ENCODE results near the gene MAP2K5.

MAP2K5 gene

GRCh38 chr15:67790610-67791319 lies 248.3 kb downstream of the MAP2K5 start:
- no peak overlapping the region for H3K27ac ChIP-seq
- H3K4me3 ChIP-seq, result no peak overlapping the region

- no peak overlapping the region for H3K27ac ChIP-seq
- no peak overlapping the region for H3K4me3 ChIP-seq
Measured at GRCh38 chr15:67792250-67792942, 249.9 kb downstream of the MAP2K5 start.

GRCh38 chr15:67794832-67795574 lies 252.5 kb downstream of the MAP2K5 start:
- H3K4me3 ChIP-seq, result no peak overlapping the region
- H3K27ac ChIP-seq, result no peak overlapping the region

- no peak overlapping the region for H3K4me3 ChIP-seq
- no peak overlapping the region for H3K27ac ChIP-seq
Measured at GRCh38 chr15:67796196-67797127, 254.0 kb downstream of the MAP2K5 start.

GRCh38 chr15:67799801-67800205 lies 257.3 kb downstream of the MAP2K5 start:
- Histone ChIP-seq H3K27ac (no peak overlapping the region), H3K4me3 (no peak overlapping the region)

GRCh38 chr15:67801142-67801541 lies 258.6 kb downstream of the MAP2K5 start:
- H3K4me3 ChIP-seq, result no peak overlapping the region
- H3K27ac ChIP-seq, result no peak overlapping the region

- Histone ChIP-seq H3K27ac (no peak overlapping the region), H3K4me3 (no peak overlapping the region)
Measured at GRCh38 chr15:67801926-67802914, 259.7 kb downstream of the MAP2K5 start.

GRCh38 chr15:67803299-67803698 lies 260.8 kb downstream of the MAP2K5 start:
- H3K4me3 ChIP-seq, result no peak overlapping the region
- H3K27ac ChIP-seq, result no peak overlapping the region

GRCh38 chr15:67803996-67804843 lies 261.7 kb downstream of the MAP2K5 start:
- Histone ChIP-seq H3K27ac (no peak overlapping the region), H3K4me3 (no peak overlapping the region)

GRCh38 chr15:67805008-67805665 lies 262.6 kb downstream of the MAP2K5 start:
- Histone ChIP-seq H3K27ac (no peak overlapping the region), H3K4me3 (no peak overlapping the region)

GRCh38 chr15:67805666-67806516 lies 263.4 kb downstream of the MAP2K5 start:
- H3K4me3 ChIP-seq, result no peak overlapping the region
- no peak overlapping the region for H3K27ac ChIP-seq

GRCh38 chr15:67806536-67806935 lies 264.0 kb downstream of the MAP2K5 start:
- H3K27ac ChIP-seq, result no peak overlapping the region

GRCh38 chr15:67807141-67807540 lies 264.6 kb downstream of the MAP2K5 start:
- H3K4me3 ChIP-seq, result no peak overlapping the region
- no peak overlapping the region for H3K27ac ChIP-seq

More at GRCh38 chr15:67806536-67806935, 264.0 kb downstream of the MAP2K5 start:
- H3K4me3 ChIP-seq, result no peak overlapping the region

- Histone ChIP-seq H3K27ac (no peak overlapping the region), H3K4me3 (no peak overlapping the region)
Measured at GRCh38 chr15:67807836-67808235, 265.3 kb downstream of the MAP2K5 start.

- Histone ChIP-seq H3K27ac (no peak overlapping the region), H3K4me3 (no peak overlapping the region)
Measured at GRCh38 chr15:67808821-67809220, 266.3 kb downstream of the MAP2K5 start.

GRCh38 chr15:67809441-67809840 lies 266.9 kb downstream of the MAP2K5 start:
- no peak overlapping the region for H3K4me3 ChIP-seq
- H3K27ac ChIP-seq, result no peak overlapping the region

Data from skin epidermis (tissue), 12 donors.